ENCODE data around the gene ATL1.

GRCh38 chr14:50578433-50578832 is 18.5 kb downstream of the ATL1 start:
- no peak for TF ChIP-seq EZH2 (IDR thresholded peaks at IDR 0.05; ENCODE audit: borderline replicate concordance, low read length)
- no peak for TF ChIP-seq CTCF (conservative IDR thresholded peaks at IDR 0.05 in 1 of 2, IDR thresholded peaks at IDR 0.05 in 1 of 2; ENCODE audit: extremely low read depth in 1 of 2, insufficient read depth in 1 of 2, low read depth in 1 of 2, low read length in 2 of 2)

Measured in mammary epithelial cell (primary cell).